Pancreas (tissue), 10 donors: ENCODE data around the gene AOAH. TPM values are rescaled to one million over a fixed set of nuclear protein-coding genes. Genes with fewer than 3 reads are reported as not detected.

ENCODE experiments used
- ATAC-seq, 4 donors: fragments of 200-7000 bp; cut with Tn5 transposase; one replicate each; pipeline versions ENCODE4 v1.8.0 to v1.9.1; 2020; ENCODE audit warnings: mild to moderate bottlenecking in 4 of 4, moderate library complexity in 4 of 4
- DNase-seq, 6 donors: peaks; one replicate each; pipeline ENCODE4 v3.0.0-alpha.2; 2020
- FAIRE-seq: peaks from 2 replicates; lab custom pipeline; 2012; peaks lifted over from hg19 to GRCh38; lab: Jason Lieb, UNC
- H3K27ac ChIP-seq, 4 donors: fragments of 200-600 bp; sonication (generic); 1 replicate in 3 of 4; 2 replicates in 1 of 4; pipeline versions ENCODE4 v1.5.0 to v1.8.0; 2020
- H3K27me3 ChIP-seq, 4 donors: fragments of 200-600 bp; one replicate each; pipeline ENCODE4 v1.8.0; 2021
- H3K36me3 ChIP-seq, 3 donors: fragments of 200-600 bp; sonication (generic) in 1 of 3; one replicate each; pipeline versions ENCODE4 v1.5.0 to v1.8.0; 2020 to 2021
- H3K4me1 ChIP-seq, 3 donors: fragments of 200-600 bp; one replicate each; pipeline ENCODE4 v1.8.0; 2021
- H3K4me3 ChIP-seq, 4 donors: fragments of 200-600 bp; sonication (generic) in 2 of 4; one replicate each; pipeline versions ENCODE4 v1.5.0 to v1.8.0; 2020 to 2021
- H3K9me3 ChIP-seq, 4 donors: fragments of 200-600 bp; one replicate each; pipeline ENCODE4 v1.8.0; 2021
- CTCF ChIP-seq, 4 donors: fragments of 200-600 bp; sonication (generic) in 3 of 4; IDR thresholded peaks; one replicate each; pipeline versions ENCODE4 v1.5.0 to v1.8.0; 2021; ENCODE audit warnings: antibody characterized with exemption in 4 of 4
- WGBS, 2 donors: extraction: QIAGEN DNeasy Blood & Tissue Kit; methylation state at CpG; one replicate each; pipeline ENCODE4 v1.1.7; 2013; 5-methylcytosine and 5-hydroxymethylcytosine counted together
- intact Hi-C, 3 donors: fragments of 100-400 bp; cut with DNase I; formaldehyde crosslinking; loops; one replicate each; pipeline versions ENCODE4 v1.11.1 to v1.14.2; 2022
- polyA plus RNA-seq, 2 donors: library from polyadenylated mRNA; stranded (reverse); fragments of 200-250 nt; gene quantifications; one replicate each; pipeline ENCODE4 v1.2.3, GENCODE V29; 2013
- total RNA-seq, 6 donors: library from RNA; stranded (reverse); fragmentation: NEBNext Ultra II Directional in 4 of 6; extraction: Animal tissue kit (Norgen Biotek cat#: 25700) in 4 of 6; gene quantifications; one replicate each; pipeline versions ENCODE4 v1.2.1 to v1.2.4, GENCODE V29; 2021 to 2023
- donor health status: healthy with polysubstance abuse.
- donor health status: DM: no; HTN: no; CAD: no; lungs with moderate emphysema.
- donor health status: DM: no; HTN: no; CAD: no.
- donor health status: control.
- donor health status: control.
- donor health status: Bipolar disorder and iron deficiency.
- donor health status: DM: yes; HTN: yes; CAD: no.
- donor health status: DM: no; HTN: no; CAD: no.
- donor health status: DM: no; HTN: no; CAD: no.
- donor health status: DM: yes; HTN: yes; CAD: no.

The AOAH gene
- total and polyA plus RNA-seq, 8 donors, result 0.79 to 9.0 (median 2.1) TPM

- no peak overlapping the region for H3K27ac ChIP-seq
- intact Hi-C loops, result loop anchor here in 1 of 3 donors (10.0 kb wide), 1 partner anchor 720 kb away; no protein-coding TSS in a partner anchor
- no peak for TF ChIP-seq CTCF (IDR thresholded peaks at IDR 0.05)
- DNase-seq, result no peak
- H3K4me1 ChIP-seq, result no peaks in the 10 kb centered on the region
- no peak overlapping the region for H3K4me3 ChIP-seq
- no peaks in the 10 kb centered on the region for H3K9me3 ChIP-seq
- no peaks in the 10 kb centered on the region for H3K27me3 ChIP-seq
- no peak for FAIRE-seq
- no peak for ATAC-seq
- H3K36me3 ChIP-seq, result no peaks in the 10 kb centered on the region
- WGBS, 2 donors, result 68 to 79% methylated on average over 6 of the region's 6 CpGs
These were observed 249.8 kb downstream of the AOAH start for GRCh38 chr7:36474283-36475010.

- Histone ChIP-seq H3K27me3 (no peaks in the 10 kb centered on the region), H3K36me3 (no peaks in the 10 kb centered on the region), H3K9me3 (no peaks in the 10 kb centered on the region), H3K4me1 (no peaks in the 10 kb centered on the region), H3K4me3 (no peak overlapping the region), H3K27ac (no peak overlapping the region)
- intact Hi-C loops, result loop anchor here in 1 of 3 donors (10.0 kb wide), 1 partner anchor 721 kb away; no protein-coding TSS in a partner anchor
- DNase-seq (peak in 5 of 6 donors; percentile 30 to 70 (median 47)), ATAC-seq (peak; percentile 62 to 74 (median 72)), FAIRE-seq (no peak)
- peak in 3 of 4 donors; percentile 27 to 41 (median 28) for TF ChIP-seq CTCF (IDR thresholded peaks at IDR 0.05)
- WGBS, 2 donors, result 73 to 79% methylated on average over 12 of the region's 12 CpGs
These were observed 250.6 kb downstream of the AOAH start for GRCh38 chr7:36473454-36474282.

GRCh38 chr7:36472141-36472729 is 252.1 kb downstream of the AOAH start:
- Histone ChIP-seq H3K36me3 (no peaks in the 10 kb centered on the region), H3K27me3 (no peaks in the 10 kb centered on the region), H3K9me3 (no peaks in the 10 kb centered on the region), H3K4me3 (no peak overlapping the region), H3K4me1 (no peaks in the 10 kb centered on the region), H3K27ac (no peak overlapping the region)
- ATAC-seq (peak in 3 of 4 donors; percentile 16 to 59 (median 54)), DNase-seq (no peak), FAIRE-seq (no peak)
- intact Hi-C loops, result loop anchor here in 1 of 3 donors (10.0 kb wide), 1 partner anchor 723 kb away; no protein-coding TSS in a partner anchor
- 30 to 39% methylated on average over 3 of the region's 3 CpGs for WGBS, 2 donors
- no peak for TF ChIP-seq CTCF (IDR thresholded peaks at IDR 0.05)

GRCh38 chr7:36469236-36469635 is 255.1 kb downstream of the AOAH start:
- intact Hi-C loops, result no loop called here
- no peak overlapping the region for H3K27ac ChIP-seq
- no peak for ATAC-seq

More at GRCh38 chr7:36469236-36469635, 255.1 kb downstream of the AOAH start:
- Histone ChIP-seq H3K4me3 (no peak overlapping the region), H3K9me3 (no peaks in the 10 kb centered on the region), H3K36me3 (no peaks in the 10 kb centered on the region), H3K27me3 (no peaks in the 10 kb centered on the region), H3K4me1 (no peaks in the 10 kb centered on the region)
- TF ChIP-seq CTCF (IDR thresholded peaks at IDR 0.05), result no peak
- FAIRE-seq (no peak), DNase-seq (no peak)
